ENCODE data around the gene RAB9A.
"Not testable (repeated sequence)": the region's sequence is repeated elsewhere in the genome, so short reads cannot be mapped to it uniquely, and the experiment has no call there.

RAB9A gene

GRCh38 chrX:13688958-13689740, at the start of gene RAB9A:
TSS of gene RAB9A (plus strand) at chrX:13689128. CDS start at chrX:13708747, 19,619 bp downstream.
- peak; percentile 34 for DNase-seq (ENCODE audit: low read depth)

GRCh38 chrX:13641684-13642083, 47.2 kb upstream of the RAB9A start:
- not testable (repeated sequence) for DNase-seq (ENCODE audit: low read depth)

- no peak for DNase-seq (ENCODE audit: low read depth)
Observed at GRCh38 chrX:13645464-13646153, 43.3 kb upstream of the RAB9A start.

- DNase-seq (ENCODE audit: low read depth) = no peak
Observed at GRCh38 chrX:13646154-13646549, 42.8 kb upstream of the RAB9A start.

GRCh38 chrX:13647709-13648212, 41.2 kb upstream of the RAB9A start:
- DNase-seq (ENCODE audit: low read depth) = peak; percentile 75

GRCh38 chrX:13648336-13648735, 40.6 kb upstream of the RAB9A start:
- not testable (repeated sequence) for DNase-seq (ENCODE audit: low read depth)

- no peak for DNase-seq (ENCODE audit: low read depth)
Observed at GRCh38 chrX:13649838-13650237, 39.1 kb upstream of the RAB9A start.

- no peak for DNase-seq (ENCODE audit: low read depth)
Observed at GRCh38 chrX:13650318-13650717, 38.6 kb upstream of the RAB9A start.

- no peak for DNase-seq (ENCODE audit: low read depth)
Observed at GRCh38 chrX:13651150-13651549, 37.8 kb upstream of the RAB9A start.

- no peak for DNase-seq (ENCODE audit: low read depth)
Observed at GRCh38 chrX:13652287-13652793, 36.6 kb upstream of the RAB9A start.

- DNase-seq (ENCODE audit: low read depth) = peak; percentile 78
Observed at GRCh38 chrX:13652850-13653693, 35.9 kb upstream of the RAB9A start, which contains the start of gene TCEANC. TSS of gene TCEANC (plus strand) at chrX:13653141. CDS start at chrX:13662509, 9,368 bp downstream.

- no peak for DNase-seq (ENCODE audit: low read depth)
Observed at GRCh38 chrX:13654116-13654515, 34.8 kb upstream of the RAB9A start.

GRCh38 chrX:13655674-13656073, 33.3 kb upstream of the RAB9A start:
- no peak for DNase-seq (ENCODE audit: low read depth)

GRCh38 chrX:13658602-13659001, 30.3 kb upstream of the RAB9A start:
- DNase-seq (ENCODE audit: low read depth) = no peak

GRCh38 chrX:13659063-13659462, 29.9 kb upstream of the RAB9A start:
- no peak for DNase-seq (ENCODE audit: low read depth)

GRCh38 chrX:13661735-13662288, 27.1 kb upstream of the RAB9A start:
- no peak for DNase-seq (ENCODE audit: low read depth)

- DNase-seq (ENCODE audit: low read depth) = no peak
Observed at GRCh38 chrX:13662355-13662791, 26.6 kb upstream of the RAB9A start.

- no peak for DNase-seq (ENCODE audit: low read depth)
Observed at GRCh38 chrX:13664020-13664419, 24.9 kb upstream of the RAB9A start.

GRCh38 chrX:13666836-13667235, 22.1 kb upstream of the RAB9A start:
- no peak for DNase-seq (ENCODE audit: low read depth)

GRCh38 chrX:13667919-13668318, 21.0 kb upstream of the RAB9A start:
- DNase-seq (ENCODE audit: low read depth) = no peak

- DNase-seq (ENCODE audit: low read depth) = no peak
Observed at GRCh38 chrX:13669246-13669737, 19.6 kb upstream of the RAB9A start.
